Calu3 (cell line): Measurements from ENCODE around the gene TCEAL1. TPM values are rescaled to one million over a fixed set of nuclear protein-coding genes. Genes with fewer than 3 reads are reported as not detected.
"Not testable (repeated sequence)": the region's sequence is repeated elsewhere in the genome, so short reads cannot be mapped to it uniquely, and the experiment has no call there.

ENCODE experiments used
- BruUV-seq: library from RNA; stranded (reverse); fragments of 400-500 nt; replicated peaks from 2 replicates; lab custom pipeline; 2021; lab: Mats Ljungman, UMichigan
- CTCF ChIA-PET: fragments of 300-600 bp; sonication (Branson Sonifier 250); formaldehyde crosslinking; loops from one replicate; lab custom pipeline; 2022; ENCODE audit warnings: antibody characterized with exemption; lab: Charles Lee
- DNase-seq: peaks from one replicate; pipeline ENCODE4 v3.0.0; 2022
- H3K27ac Mint-ChIP-seq: one replicate; pipeline ENCODE4 v1.8.0; 2022; ENCODE audit warnings: mixed read lengths; ENCODE audit not compliant: unreplicated experiment
- H3K27me3 Mint-ChIP-seq: one replicate; pipeline ENCODE4 v1.8.0; 2022; ENCODE audit warnings: mixed read lengths; ENCODE audit not compliant: unreplicated experiment
- H3K36me3 Mint-ChIP-seq: one replicate; pipeline ENCODE4 v1.8.0; 2022; ENCODE audit warnings: mild to moderate bottlenecking, moderate library complexity, mixed read lengths; ENCODE audit not compliant: insufficient read depth, unreplicated experiment
- H3K4me1 Mint-ChIP-seq: one replicate; pipeline ENCODE4 v1.8.0; 2022; ENCODE audit warnings: mild to moderate bottlenecking, low read depth, mixed read lengths; ENCODE audit not compliant: unreplicated experiment
- H3K4me3 Mint-ChIP-seq: one replicate; pipeline ENCODE4 v1.8.0; 2022; ENCODE audit warnings: mild to moderate bottlenecking, low read depth, moderate library complexity, mixed read lengths; ENCODE audit not compliant: unreplicated experiment
- H3K9me3 Mint-ChIP-seq: one replicate; pipeline ENCODE4 v1.8.0; 2022; ENCODE audit warnings: low read depth, mixed read lengths; ENCODE audit not compliant: unreplicated experiment
- intact Hi-C: fragments of 100-400 bp; cut with micrococcal nuclease; formaldehyde crosslinking; loops from one replicate; pipeline ENCODE4 v1.10.0; 2022; ENCODE audit not compliant: unreplicated experiment
- total RNA-seq: library from RNA; stranded (reverse); gene quantifications from 2 replicates; pipeline ENCODE4 v1.2.3, GENCODE V29; 2022
- TF ChIP-seq, protein P1 (sequence below): fragments of 200-600 bp; IDR thresholded peaks from one replicate; pipeline ENCODE4 v1.8.0; 2022; ENCODE audit warnings: antibody characterized with exemption; ENCODE audit not compliant: unreplicated experiment

The TCEAL1 gene
- total RNA-seq, 1 experiment from 2014 or later = 16.4 TPM

DNA sequence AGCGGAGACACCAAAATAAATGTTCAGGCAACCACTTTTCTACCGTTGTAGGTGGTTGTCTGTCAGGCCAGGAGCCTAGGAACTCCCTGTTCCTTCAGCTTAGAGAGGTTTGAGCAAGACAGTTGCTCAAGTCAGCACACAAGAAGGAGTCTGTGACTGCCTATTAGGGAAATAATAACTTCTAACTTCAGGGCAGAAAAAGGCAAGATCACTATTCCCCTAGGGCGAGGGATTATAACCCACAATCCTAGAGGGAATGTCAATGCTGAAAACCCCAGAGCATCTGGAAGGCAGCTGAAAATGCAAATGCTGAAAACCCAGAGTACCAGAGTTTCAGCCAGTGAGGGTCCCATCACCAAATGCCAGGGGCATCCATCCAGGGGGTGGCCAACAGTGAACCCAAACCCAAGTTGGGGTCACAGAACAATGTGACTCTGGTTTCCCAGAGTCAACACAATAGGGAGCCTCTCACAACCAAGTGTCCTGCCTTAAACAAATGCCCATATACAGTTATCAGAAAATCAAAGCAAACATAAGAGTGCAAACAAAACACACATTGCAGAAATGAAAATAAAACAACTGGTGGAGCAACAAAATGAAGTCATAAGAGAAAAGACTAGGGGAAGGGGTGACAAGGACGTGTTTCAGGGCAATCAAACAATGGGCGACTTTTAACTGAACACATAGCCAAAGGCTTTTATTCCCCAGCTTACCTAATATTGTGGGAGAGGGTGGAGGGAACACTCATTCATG lies 30.1 kb downstream of the TCEAL1 start:
- intact Hi-C loops = no loop called here
- Mint-ChIP-seq H3K4me1 (peaks cover 32% of the 10 kb centered on the region), H3K9me3 (peaks cover 10% of the 10 kb centered on the region), H3K27me3 (no peaks in the 10 kb centered on the region), H3K36me3 (no peaks in the 10 kb centered on the region), H3K4me3 (no peak overlapping the region), H3K27ac (peak overlapping the region; percentile 69)
- CTCF ChIA-PET = no interaction called here
- TF ChIP-seq, protein P1, sequence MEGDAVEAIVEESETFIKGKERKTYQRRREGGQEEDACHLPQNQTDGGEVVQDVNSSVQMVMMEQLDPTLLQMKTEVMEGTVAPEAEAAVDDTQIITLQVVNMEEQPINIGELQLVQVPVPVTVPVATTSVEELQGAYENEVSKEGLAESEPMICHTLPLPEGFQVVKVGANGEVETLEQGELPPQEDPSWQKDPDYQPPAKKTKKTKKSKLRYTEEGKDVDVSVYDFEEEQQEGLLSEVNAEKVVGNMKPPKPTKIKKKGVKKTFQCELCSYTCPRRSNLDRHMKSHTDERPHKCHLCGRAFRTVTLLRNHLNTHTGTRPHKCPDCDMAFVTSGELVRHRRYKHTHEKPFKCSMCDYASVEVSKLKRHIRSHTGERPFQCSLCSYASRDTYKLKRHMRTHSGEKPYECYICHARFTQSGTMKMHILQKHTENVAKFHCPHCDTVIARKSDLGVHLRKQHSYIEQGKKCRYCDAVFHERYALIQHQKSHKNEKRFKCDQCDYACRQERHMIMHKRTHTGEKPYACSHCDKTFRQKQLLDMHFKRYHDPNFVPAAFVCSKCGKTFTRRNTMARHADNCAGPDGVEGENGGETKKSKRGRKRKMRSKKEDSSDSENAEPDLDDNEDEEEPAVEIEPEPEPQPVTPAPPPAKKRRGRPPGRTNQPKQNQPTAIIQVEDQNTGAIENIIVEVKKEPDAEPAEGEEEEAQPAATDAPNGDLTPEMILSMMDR = no peak
- no TSS peak for BruUV-seq
- DNase-seq = no peak

DNA sequence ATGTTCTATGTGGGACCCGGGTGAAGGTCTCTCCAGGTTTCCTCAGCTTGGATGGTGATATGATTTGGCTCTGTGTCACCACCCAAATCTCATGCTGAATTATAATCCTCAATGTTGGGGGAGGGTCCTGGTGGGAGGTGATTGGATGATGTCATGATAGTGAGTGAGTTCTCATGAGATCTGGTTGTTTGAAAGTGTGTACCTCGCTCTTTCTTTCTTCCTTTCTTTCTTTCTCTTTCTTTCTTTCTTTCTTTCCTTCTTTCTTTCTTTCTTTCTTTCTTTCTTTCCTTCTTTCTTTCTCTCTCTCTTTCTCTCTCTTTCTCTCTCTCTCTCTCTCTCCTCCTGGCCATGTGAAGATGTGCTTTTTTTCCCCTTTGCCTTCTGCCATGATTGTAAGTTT lies 30.7 kb downstream of the TCEAL1 start:
- CTCF ChIA-PET, intact Hi-C loops, H3K4me3 Mint-ChIP-seq: not testable (repeated sequence)

DNA sequence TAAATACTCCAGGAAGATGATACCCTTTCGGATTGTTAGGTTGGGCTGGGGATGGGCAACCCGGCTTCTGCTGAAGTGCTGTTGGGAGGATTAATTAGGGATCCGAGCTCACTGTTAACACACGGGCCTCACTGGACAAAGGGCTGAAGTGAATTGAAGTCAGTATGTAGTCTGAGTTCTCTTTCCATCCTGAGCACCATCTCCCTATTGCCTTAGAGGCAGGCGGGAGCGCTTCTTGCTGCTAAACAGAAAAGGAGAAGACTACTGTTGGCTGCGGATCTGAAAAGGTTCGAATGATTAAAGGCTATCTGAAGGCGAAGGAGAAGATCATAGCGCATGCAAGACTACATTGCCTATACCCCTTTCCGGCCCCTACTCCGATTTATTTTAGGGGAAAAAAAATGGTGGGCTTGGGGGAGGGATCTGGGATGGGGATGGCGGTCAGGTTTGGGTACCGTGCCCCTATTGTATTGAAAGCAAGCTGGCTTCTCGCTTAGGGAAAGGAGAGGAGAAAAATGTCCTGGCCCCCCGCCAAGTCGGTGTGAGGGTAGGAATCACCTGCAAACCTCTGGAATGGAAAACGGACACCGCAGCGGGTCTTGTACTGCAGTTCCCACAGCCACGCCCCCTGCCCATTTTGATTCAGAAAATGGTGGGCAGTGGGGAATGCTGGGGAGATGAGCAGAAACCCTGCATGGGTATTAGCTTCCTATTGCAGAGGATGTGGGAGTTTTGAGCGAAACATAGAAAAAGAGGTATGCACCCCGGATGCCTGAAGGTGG lies 35.4 kb downstream of the TCEAL1 start:
- TF ChIP-seq, protein P1 = no peak
- BruUV-seq = no TSS peak
- no peaks in the 10 kb centered on the region for H3K36me3 Mint-ChIP-seq
- intact Hi-C loops = no loop called here
- H3K27me3 Mint-ChIP-seq = no peaks in the 10 kb centered on the region
- CTCF ChIA-PET = interaction anchor here (0.8 kb wide), 1 partner anchor 8 kb away, joined by 5 read pairs; no protein-coding TSS in a partner anchor
- DNase-seq = no peak
- peaks cover 9% of the 10 kb centered on the region for H3K4me1 Mint-ChIP-seq
- H3K4me3 Mint-ChIP-seq = no peak overlapping the region
- no peak overlapping the region for H3K27ac Mint-ChIP-seq
- peaks cover 5% of the 10 kb centered on the region for H3K9me3 Mint-ChIP-seq

More for the DNA sequence above, 30.7 kb downstream of the TCEAL1 start:
- H3K36me3 Mint-ChIP-seq, DNase-seq, BruUV-seq, H3K9me3 Mint-ChIP-seq, H3K27me3 Mint-ChIP-seq: not testable (repeated sequence)
- H3K27ac Mint-ChIP-seq = peak overlapping the region; percentile 69
- peaks cover 32% of the 10 kb centered on the region for H3K4me1 Mint-ChIP-seq

DNA sequence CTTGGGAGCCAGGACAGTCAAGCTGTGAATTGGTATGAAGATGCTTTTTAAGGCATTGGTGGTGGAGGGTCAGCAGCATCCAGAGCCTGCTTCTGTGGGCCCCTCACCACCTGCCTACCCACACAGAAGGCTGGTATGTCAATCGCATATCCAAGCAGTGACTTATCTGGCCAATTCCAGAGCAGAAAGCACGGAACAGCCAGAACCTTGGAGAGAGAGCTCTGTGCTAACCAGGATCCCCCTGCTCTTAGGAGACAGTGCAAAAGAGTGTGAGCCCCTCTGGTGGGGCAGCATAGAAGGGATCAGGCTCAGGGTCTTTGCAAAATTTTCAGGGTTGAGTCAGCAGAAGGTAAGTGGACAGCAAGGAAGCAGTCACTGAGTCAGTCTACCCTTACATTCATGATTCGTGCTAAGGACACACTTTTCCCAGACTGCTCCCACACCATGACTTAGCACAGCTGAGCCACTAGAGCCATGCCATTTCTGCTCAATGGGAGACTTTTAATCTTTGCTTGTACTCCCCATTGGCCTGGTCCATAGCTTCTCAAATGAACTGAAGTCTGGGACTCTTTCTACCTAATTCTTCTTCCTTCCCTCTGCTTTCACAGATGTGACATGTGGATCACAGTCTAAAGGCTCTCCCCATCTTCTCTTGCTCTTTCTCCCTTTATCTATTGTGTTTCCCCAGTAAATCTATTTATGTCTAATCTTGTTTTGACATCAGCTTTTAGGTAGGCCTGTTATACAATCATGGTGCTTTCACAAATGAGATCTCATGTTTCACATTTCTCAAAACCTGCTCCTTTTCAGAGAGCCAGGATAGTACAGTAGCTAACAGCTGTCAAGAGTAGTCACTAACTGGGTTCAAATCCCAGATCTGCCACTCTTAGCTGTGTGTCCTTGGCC lies 37.7 kb downstream of the TCEAL1 start:
- CTCF ChIA-PET = no interaction called here
- H3K27me3 Mint-ChIP-seq = no peaks in the 10 kb centered on the region

More for the DNA sequence above, 37.7 kb downstream of the TCEAL1 start:
- TF ChIP-seq, protein P1 = no peak
- DNase-seq = no peak
- intact Hi-C loops = no loop called here
- no TSS peak for BruUV-seq
- H3K36me3 Mint-ChIP-seq = no peaks in the 10 kb centered on the region
- H3K9me3 Mint-ChIP-seq = no peaks in the 10 kb centered on the region
- H3K27ac Mint-ChIP-seq = no peak overlapping the region
- no peaks in the 10 kb centered on the region for H3K4me1 Mint-ChIP-seq
- H3K4me3 Mint-ChIP-seq = no peak overlapping the region
